NCI-H526 (cell line): ENCODE data around the gene SPINT1.

Experiments
- DNase-seq, 2 experiments: peaks; one replicate each; lab custom pipeline; 2025; lab: John Stamatoyannopoulos, UW

The SPINT1 gene, protein sequence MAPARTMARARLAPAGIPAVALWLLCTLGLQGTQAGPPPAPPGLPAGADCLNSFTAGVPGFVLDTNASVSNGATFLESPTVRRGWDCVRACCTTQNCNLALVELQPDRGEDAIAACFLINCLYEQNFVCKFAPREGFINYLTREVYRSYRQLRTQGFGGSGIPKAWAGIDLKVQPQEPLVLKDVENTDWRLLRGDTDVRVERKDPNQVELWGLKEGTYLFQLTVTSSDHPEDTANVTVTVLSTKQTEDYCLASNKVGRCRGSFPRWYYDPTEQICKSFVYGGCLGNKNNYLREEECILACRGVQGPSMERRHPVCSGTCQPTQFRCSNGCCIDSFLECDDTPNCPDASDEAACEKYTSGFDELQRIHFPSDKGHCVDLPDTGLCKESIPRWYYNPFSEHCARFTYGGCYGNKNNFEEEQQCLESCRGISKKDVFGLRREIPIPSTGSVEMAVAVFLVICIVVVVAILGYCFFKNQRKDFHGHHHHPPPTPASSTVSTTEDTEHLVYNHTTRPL

DNA sequence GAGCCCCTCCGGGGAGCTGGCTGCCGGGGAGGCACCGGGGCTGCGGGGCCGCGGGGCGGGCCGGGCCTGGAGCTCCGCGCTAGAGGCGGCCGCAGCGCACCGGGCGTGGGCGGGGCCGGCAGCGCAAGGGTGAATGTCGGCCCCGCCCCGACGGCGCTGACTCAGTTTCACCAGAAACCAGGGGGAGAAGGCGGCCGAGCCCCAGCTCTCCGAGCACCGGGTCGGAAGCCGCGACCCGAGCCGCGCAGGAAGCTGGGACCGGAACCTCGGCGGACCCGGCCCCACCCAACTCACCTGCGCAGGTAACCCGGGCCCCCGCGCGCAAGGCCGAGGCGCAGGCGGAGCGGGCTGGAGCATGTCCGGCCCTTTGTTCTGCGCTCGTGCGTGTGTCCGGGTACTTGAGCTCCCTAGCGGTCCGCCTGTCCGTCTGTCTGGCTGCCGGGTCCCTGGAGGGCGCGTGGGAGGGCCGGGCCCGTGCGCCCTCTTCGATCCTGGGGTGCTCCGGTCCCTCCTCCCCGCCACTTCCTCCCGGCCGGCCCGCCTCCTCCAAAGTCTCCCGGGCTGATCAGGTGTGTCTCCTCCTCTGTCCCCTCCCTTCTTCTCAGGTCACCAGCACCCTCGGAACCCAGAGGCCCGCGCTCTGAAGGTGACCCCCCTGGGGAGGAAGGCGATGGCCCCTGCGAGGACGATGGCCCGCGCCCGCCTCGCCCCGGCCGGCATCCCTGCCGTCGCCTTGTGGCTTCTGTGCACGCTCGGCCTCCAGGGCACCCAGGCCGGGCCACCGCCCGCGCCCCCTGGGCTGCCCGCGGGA is at the start of gene SPINT1:
Gene SPINT1, plus strand, starts transcription at position 164 of the 811 bp plus-strand sequence. Its CDS starts 507 bp downstream, at position 671.
- peak; percentile 32 to 84 for DNase-seq

DNA sequence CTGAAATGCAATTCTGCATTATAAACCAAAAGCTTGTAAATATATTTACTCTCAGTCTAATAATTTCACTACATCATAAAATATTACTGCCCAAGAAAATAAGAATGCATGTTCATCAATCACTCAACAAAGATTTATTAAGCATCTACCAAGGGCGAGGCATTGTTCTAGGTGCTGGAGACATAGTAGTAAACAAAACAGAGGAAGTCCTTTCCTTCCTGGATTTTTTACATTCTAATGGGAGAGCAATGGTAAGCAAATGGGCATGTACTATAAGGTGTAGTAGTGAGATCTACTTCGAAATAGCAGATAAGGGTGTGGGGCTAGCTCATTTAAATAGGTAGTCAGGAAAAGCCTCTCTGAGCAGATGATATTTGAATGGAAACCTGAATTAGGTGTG is 47.8 kb upstream of the SPINT1 start:
- peak; percentile 44 to 56 for DNase-seq

DNA sequence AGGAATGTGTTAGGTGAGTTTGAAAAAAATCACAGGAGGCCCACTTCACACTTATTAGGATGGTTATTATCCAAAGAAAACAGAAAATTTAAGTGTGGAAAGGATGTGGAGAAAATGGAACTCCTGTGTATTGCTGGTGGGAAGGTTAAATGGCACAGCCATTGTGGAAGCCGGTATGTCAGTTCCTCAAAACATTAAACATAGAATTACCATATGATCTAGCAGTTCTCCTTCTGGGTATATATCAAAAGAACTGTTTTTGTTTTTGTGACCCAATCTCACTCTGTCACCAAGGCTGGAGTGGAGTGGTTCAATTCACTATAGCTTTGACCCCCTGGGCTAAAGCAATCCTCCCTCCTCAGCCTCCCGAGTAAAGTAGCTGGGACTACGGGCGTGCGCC is 47.3 kb upstream of the SPINT1 start:
- DNase-seq = no peak

DNA sequence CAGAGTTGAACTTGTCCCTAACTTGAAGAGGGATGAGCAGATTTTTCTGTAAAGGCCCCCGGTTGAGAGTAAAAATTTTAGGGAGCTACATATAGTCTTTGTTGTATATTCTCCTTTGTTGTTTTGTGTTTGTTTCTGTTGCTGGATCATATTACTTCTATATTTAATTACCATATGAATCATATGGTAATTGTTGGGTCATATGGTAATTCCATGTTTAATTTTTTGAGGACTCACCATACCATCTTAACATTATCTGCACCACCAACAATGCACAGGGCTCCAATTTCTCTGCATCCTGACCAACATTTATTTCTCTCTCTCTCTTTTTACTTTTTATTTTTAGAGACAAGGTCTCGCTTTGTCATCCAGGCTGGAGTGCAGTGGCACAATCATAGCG is 44.3 kb upstream of the SPINT1 start:
- no peak for DNase-seq

DNA sequence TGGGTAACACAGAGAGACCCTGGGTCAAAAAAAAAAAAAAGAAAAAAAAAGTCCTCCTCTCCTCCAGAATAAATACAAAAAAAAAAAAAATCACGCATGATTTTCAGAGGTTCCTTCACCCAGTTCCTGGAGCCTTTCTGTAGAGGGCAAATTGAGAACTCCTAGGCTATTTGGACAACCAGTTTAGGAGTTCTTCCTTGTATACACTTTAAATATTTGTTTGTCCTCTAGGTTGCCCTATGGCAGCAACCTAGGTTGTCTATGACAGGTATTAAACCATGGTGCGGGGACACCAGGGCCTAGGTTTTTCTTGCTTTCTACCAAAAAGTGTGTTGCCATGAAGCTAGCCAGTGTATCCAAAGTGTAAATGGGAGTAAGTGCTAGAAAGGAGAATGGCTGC is 40.8 kb upstream of the SPINT1 start:
- DNase-seq = no peak

DNA sequence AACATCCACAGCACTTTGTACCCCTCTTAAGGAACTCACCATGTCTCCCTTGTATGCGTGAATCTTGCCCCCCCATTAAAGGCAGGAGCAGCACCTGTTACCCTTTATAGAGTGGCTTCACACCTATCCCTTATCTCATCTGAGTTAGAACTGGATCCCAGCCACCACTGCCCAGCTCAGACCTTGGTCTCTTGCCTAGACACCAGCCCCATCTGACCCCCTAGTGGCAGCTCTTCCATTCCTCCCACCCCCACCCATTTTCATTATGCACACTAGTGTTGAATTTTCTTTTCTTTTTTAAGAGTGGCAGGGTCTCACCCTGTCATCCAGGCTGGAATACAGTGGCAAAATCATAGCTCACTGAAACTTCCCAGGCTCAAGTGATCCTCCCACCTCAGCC is 40.2 kb upstream of the SPINT1 start:
- DNase-seq = no peak

DNA sequence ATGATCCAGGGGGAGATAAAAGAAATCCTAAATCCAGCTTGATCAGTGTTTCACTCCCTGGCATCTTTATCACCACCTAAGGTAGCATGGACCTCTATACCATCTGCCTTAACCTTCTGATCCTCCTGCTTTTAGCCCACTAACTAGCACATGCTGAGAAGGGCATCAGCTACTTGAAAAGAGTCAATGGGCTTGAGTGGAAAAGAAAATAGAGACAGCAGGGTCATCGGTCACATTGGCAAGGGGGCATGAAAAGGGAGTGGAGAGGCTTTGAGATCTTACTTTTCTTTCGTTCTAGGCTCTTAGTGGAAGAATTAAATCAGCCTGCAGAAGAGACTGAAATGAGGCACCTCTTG is 37.2 kb upstream of the SPINT1 start:
- no peak for DNase-seq

DNA sequence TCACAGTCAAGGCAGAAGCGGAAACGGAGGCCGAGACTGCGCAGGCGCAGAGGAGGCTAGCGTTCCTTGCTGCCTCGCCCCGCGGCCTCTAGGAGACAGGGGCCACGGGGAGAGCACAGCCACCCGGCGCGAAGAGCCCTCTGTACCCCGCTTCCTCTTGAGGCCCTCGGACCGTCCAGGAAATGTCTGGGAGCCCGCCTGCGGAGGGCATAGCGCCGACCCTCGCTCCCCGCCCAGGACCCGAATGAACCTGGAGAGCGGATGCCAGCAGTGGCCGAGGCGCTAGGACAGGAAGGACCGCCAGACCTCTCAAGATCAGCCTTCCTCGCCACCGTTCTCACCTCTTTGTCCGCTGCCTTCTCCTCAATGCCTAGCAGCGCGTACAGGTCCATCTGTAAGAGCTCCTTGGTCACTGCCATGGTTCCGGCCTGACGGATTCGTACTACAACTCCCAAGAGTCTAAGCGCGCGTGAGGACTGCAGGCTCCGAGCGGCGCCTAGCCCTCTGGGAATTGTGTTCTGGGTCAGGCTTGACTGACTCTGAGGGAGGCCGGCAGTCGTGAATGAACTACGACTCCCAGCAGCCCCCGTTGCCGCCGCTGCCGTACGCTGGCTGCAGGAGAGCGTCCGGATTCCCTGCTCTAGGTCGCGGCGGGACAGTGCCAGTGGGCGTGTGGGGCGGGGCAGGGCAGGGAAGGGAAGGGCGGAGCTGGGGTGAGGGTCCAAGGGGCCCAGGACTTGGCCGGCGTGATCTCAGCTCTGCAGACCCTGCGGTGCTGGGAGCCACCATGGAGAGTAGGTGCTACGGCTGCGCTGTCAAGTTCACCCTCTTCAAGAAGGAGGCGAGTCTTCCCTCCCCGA is 36.6 kb upstream of the SPINT1 start, which contains the start of the genes DNAJC17 and ZFYVE19:
Gene DNAJC17, minus strand, starts transcription at position 446 of the 860 bp plus-strand sequence. Its CDS starts 27 bp downstream, at position 419.
Gene ZFYVE19, plus strand, starts transcription at position 62 of the 860 bp plus-strand sequence. Its CDS starts 501 bp downstream, at position 563.
- DNase-seq = peak; percentile 96 to 99

DNA sequence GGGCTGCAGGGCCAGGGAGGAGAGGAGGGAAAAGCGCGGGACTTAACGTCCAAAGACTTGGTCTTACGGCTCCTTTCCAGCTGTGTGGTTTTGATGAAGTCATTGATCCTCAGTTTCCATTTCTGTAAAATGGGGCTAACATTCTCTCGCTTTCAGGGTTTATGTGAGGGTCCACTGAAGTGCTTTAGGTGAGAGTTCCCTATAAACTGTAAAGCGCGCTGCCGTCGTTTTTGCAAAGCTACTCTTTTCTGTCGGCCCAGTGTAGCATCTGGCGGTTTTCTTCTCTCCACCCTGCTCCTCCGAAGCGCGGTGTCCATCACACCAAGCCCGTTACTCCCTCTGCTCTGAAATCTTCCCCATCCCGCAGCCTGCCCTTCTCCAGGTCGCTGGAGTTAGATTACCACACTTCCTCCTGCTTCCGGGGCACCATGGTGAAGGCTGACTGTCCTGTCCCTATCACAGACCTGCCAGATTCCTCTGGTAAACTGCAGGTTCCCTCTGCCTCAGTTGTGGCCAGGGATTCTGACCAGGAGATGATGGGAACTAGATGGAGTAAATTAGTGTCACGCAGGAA is 35.9 kb upstream of the SPINT1 start:
- peak in 1 of 2 experiments; percentile 36 for DNase-seq

DNA sequence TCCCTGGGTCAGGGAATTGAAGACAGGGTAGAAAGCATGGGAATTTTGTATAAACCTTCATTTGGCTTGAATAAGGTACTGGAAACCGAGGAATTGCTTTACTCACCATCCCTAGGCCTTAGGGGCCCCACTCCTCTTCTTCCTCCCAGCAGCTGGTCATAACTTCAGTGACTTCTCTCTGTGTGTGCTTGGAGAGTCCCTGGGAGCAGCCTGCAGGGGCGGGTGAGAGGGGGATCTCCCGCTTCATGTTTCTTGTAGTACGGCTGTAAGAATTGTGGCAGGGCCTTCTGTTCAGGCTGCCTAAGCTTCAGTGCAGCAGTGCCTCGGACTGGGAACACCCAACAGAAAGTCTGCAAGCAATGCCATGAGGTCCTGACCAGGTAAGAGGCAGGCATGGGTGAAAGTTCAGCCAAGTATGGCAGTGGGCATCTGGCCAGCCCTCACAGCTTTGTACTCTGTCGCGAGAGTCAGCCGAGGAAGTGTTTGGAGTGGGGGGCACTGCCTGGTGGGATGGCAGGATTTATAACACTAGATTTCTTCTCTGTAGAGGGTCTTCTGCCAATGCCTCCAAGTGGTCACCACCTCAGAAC is 34.9 kb upstream of the SPINT1 start:
- no peak for DNase-seq

DNA sequence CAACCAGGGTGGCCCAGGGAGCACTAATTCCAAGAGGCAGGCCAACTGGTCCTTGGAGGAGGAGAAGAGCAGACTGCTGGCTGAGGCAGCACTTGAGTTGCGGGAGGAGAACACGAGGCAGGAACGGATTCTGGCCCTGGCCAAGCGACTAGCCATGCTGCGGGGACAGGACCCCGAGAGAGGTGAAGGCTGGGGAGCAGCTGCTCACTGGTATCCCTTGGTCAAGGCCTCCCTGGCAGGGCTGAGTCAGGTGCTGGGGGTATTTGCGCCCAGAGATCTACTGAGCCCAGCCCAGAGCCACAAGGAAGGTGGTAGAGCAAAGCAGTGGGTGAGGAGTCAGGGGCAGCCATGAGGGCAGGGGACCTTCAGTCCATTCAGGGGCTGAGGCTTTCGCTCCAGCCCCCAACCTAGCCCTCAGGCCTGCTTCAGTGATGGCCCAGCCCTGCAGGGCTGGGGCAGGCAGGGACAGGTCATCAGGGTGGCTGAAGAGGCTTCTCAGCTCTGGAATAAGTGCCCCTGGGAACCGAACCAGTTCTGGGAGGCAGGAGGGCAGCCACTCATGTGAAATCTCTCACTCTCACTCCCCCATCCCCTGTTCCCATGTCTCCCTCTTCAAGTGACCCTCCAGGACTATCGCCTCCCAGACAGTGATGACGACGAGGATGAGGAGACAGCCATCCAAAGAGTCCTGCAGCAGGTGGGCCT is 31.0 kb upstream of the SPINT1 start:
- no peak for DNase-seq

DNA sequence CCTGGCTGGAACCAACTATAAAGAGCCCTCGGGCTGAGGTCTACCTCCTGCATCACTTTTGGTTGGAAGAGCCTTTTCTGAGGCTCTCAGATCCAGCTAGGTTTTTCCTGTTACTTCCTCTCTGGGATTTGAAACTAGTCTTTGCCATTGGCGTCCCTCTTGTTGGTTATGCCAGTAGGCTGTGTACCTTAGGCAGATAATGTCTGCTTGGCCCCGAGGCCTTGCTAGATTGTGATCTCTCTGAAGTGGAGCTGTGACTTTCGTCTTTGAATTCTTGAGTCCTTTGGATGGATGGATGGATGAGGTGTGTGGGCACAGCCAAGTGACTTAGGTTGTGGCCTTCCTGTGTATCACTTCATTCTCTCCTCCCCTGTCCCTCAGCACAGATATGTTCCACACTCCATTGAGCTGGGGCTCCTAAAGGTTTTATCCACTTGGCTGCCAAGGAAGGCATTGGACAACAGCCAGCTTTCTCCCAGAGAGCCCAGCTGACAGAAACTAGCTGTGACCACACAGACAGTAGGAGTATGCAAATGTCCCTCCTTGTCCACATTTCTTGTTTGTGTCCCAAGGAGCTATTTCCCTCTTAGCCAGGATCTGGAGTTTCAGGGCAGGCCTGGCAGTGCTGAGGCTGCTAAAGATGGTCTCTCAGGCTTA is 28.7 kb upstream of the SPINT1 start:
- DNase-seq = no peak

DNA sequence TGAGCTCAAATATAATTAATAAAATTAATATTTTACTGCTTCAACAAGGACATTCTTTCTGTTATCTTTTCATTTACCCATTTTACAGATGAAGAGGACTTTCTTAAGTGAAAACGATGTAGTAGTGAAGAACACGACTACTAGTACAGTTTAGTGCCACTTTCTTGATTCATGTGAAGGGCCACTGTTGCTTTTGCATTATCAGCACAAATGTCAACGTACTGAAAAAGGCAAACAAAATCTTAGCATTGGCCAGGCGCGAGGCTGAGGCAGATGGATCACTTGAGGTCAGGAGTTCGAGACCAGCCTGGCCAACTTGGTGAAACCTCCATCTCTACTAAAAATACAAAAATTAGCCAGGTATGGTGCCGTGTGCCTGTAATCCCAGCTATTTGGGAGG is 24.8 kb upstream of the SPINT1 start:
- DNase-seq = no peak

DNA sequence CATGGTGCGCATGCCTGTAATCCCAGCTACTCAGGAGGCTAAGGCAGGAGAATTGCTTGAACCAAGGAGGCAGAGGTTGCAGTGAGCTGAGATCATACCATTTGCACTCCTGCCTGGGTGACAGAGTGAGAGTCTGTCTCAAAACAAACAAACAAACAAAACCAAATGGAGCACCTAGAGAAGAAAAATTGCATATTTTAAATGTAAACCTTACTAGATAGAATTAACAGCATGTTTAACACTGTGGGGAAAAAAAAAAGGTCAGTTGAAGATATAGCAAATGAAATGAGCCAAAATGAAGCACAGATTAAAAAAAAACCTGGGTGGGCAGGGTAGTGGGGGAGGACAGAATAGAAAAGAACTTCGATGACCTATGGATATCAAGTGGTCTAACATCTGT is 22.7 kb upstream of the SPINT1 start:
- DNase-seq = no peak

DNA sequence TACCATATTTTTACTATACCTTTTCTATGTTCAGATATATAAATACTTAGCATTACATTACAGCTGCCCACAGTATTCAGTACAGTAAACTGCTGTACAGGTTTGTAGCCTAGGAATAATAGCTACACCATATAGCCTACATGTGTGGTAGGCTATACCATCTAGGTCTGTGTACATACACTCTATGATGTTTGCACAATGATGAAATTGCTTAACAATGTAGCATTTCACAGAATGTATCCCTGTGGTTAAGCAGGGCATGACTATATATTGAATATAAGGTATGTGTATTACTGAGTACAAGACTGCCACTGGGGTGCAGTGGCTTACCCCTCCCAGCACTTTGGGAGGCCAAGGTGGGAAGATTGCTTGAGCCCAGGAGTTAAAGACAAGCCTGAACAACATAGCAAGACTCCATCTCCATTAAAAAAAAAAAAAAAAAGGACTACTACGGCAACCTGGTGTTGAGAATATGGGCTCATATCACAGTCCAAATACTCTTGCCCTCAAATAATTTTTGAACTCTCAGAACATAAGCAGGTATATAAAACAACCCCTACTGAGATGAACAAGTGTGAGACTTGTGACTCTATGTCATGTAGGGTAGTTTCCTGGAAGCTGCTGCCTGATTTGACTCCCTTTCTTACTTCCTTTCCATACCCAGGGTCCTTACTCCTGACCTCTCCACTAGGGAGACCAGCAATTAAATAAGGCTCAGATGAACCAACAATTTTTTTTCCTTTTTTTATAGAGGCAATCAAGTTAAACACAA is 20.1 kb upstream of the SPINT1 start:
- no peak for DNase-seq

DNA sequence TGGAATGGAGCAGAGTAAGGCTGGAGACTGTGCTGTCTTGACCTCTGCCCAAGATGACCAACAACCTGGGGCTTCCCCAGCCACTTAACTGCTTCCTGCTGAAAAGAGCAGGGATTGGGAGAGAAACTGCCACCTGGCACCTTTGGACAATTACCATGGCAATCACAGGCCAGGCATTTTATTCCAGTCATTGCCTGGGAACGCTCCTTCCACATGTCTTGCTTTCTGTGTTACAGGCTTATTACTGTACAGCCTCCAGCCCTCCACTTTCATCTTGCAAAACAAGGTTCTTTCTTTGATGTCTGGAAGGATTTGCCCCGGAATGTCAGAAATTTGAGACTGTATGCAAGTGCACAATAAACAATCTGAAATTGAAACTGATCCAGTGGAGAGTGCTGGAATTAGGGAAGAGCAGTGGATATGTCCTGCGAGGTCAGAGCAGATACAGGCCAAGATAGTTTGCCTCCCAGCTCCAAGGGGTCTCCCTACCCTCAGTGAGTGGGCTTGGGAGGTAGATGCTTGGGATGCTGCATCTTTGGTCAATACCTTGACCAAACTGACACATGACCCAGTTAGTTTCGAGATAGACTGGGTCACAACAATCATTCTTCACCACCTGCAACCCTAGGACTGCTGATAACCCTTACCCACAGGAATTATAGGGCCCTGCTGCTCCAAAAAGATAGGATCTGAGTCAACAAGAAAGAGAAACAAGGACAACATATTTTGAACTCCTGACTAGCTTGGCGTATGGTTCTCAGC is 18.0 kb upstream of the SPINT1 start:
- DNase-seq = no peak

DNA sequence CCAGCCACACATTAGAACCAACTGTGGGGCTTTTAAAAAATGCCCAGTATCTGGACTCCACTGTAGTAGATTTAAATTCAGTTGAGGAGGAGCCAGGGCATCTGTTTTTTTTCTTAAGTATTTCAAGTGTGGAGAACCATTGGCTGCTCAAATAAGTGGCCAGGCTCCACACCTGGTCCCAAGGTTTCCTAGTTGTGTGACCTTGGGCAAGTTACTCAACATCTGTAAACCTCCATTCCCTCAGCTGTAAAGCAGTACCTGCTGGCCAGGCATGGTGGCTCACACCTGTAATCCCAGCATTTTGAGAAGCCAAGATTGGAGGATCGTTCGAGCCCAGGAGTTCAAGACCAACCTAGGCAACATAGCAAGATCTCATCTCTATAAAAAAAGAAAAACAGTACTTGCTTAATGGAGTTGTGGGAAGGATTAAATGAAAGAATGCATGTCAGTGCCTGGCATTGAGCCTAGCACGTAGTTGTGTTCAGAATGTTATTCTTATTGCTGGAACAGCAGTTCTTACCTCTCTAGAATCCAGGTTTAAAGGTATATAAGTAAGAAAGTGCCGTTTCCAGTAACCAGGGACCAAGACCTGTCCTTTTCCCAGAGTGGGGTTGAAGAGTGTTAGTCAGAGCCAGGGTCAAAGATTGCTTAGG is 17.3 kb upstream of the SPINT1 start:
- DNase-seq = no peak
